ENCODE results near the gene KCND3. TPM values are rescaled to one million over a fixed set of nuclear protein-coding genes. Genes with fewer than 3 reads are reported as not detected.

KCND3 gene
- total RNA-seq, 1 donor from 2014 or later: 3.7 TPM

- Mint-ChIP-seq H3K4me3 (ENCODE audit: unreplicated experiment) (no peak overlapping the region), H3K36me3 (ENCODE audit: unreplicated experiment) (peaks cover 4% of the 10 kb centered on the region), H3K27ac (ENCODE audit: unreplicated experiment) (no peak overlapping the region), H3K4me1 (ENCODE audit: low read depth, unreplicated experiment) (peaks cover 6% of the 10 kb centered on the region), H3K27me3 (ENCODE audit: unreplicated experiment) (peaks cover 8% of the 10 kb centered on the region), H3K9me3 (ENCODE audit: unreplicated experiment) (peaks cover 1% of the 10 kb centered on the region)
- DNase-seq: no peak
- TF ChIP-seq, protein P1, sequence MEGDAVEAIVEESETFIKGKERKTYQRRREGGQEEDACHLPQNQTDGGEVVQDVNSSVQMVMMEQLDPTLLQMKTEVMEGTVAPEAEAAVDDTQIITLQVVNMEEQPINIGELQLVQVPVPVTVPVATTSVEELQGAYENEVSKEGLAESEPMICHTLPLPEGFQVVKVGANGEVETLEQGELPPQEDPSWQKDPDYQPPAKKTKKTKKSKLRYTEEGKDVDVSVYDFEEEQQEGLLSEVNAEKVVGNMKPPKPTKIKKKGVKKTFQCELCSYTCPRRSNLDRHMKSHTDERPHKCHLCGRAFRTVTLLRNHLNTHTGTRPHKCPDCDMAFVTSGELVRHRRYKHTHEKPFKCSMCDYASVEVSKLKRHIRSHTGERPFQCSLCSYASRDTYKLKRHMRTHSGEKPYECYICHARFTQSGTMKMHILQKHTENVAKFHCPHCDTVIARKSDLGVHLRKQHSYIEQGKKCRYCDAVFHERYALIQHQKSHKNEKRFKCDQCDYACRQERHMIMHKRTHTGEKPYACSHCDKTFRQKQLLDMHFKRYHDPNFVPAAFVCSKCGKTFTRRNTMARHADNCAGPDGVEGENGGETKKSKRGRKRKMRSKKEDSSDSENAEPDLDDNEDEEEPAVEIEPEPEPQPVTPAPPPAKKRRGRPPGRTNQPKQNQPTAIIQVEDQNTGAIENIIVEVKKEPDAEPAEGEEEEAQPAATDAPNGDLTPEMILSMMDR (IDR thresholded peaks at IDR 0.05; ENCODE audit: partially characterized antibody, unreplicated experiment): no peak
Observed at GRCh38 chr1:111927652-111928051, 61.8 kb downstream of the KCND3 start.

DNA sequence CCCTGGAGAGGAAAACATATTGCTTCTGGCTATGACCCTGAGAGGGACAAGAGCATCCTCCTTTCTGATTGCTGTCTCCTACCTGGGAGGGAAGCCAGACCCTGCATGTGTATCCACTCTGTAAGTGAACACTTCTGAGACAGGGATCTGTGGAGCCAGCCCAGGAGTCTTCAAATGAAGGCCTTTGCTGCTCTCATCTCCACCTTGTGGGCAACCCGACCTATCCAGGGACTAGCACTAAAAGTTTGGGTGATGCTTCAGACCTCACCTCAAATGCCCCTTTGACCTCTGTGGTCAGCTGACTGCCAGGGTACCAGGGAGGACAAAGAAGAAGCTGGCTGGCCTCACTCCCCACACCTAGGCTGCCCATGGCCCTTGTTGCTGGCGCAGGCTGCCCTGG is 64.7 kb downstream of the KCND3 start:
- peaks cover 6% of the 10 kb centered on the region for H3K27me3 Mint-ChIP-seq (ENCODE audit: unreplicated experiment)
- H3K4me3 Mint-ChIP-seq (ENCODE audit: unreplicated experiment): no peak overlapping the region
- H3K27ac Mint-ChIP-seq (ENCODE audit: unreplicated experiment): no peak overlapping the region
- peaks cover 4% of the 10 kb centered on the region for H3K36me3 Mint-ChIP-seq (ENCODE audit: unreplicated experiment)
- peaks cover 16% of the 10 kb centered on the region for H3K4me1 Mint-ChIP-seq (ENCODE audit: low read depth, unreplicated experiment)
- no peak for DNase-seq
- H3K9me3 Mint-ChIP-seq (ENCODE audit: unreplicated experiment): peaks cover 1% of the 10 kb centered on the region
- TF ChIP-seq, protein P1 (IDR thresholded peaks at IDR 0.05; ENCODE audit: partially characterized antibody, unreplicated experiment): no peak

DNA sequence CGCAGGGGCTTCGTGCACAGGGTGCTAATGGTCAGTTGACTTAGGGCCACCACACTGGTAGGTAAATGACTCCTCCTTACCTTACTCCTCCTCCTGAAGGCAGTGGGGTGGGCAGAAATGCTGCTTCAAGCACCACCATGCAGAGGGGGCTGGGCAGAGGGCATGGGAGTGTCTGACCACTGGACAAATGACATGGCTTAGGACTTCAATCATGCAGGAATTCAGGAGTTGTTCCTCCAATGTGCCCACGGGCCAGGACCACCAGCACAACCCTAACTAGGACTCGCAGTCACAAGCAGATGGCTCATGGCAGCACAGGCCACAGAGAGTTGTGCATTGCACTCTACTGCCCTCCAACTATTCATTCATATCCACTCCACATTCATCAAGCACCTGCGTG is 65.7 kb downstream of the KCND3 start:
- Mint-ChIP-seq H3K27me3 (ENCODE audit: unreplicated experiment) (peaks cover 9% of the 10 kb centered on the region), H3K4me1 (ENCODE audit: low read depth, unreplicated experiment) (peaks cover 16% of the 10 kb centered on the region), H3K9me3 (ENCODE audit: unreplicated experiment) (peaks cover 1% of the 10 kb centered on the region), H3K4me3 (ENCODE audit: unreplicated experiment) (no peak overlapping the region), H3K27ac (ENCODE audit: unreplicated experiment) (no peak overlapping the region), H3K36me3 (ENCODE audit: unreplicated experiment) (peaks cover 4% of the 10 kb centered on the region)
- DNase-seq: no peak
- TF ChIP-seq, protein P1 (IDR thresholded peaks at IDR 0.05; ENCODE audit: partially characterized antibody, unreplicated experiment): no peak

DNA sequence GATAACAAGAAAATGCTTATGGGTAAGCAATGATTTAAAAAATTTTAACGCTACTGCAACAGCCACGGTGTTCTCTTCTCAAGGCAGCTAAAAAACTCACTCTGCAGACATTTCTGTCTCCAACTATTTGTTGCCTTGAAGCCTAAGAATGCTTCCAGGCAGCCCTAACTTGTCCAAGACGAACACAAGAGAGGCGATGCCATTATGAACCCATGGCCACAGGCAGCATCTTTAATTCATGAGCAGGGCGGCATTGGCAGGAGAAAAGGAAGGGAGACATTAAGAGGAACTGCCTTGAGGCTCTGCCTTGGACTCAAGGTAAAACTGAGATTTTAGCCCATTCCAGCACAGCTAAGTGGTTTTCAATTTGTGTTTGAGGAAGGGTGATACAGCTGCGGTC is 67.5 kb downstream of the KCND3 start:
- Mint-ChIP-seq H3K27me3 (ENCODE audit: unreplicated experiment) (peaks cover 5% of the 10 kb centered on the region), H3K4me3 (ENCODE audit: unreplicated experiment) (no peak overlapping the region), H3K27ac (ENCODE audit: unreplicated experiment) (no peak overlapping the region), H3K36me3 (ENCODE audit: unreplicated experiment) (no peaks in the 10 kb centered on the region), H3K9me3 (ENCODE audit: unreplicated experiment) (no peaks in the 10 kb centered on the region), H3K4me1 (ENCODE audit: low read depth, unreplicated experiment) (peaks cover 16% of the 10 kb centered on the region)
- DNase-seq: no peak
- TF ChIP-seq, protein P1 (IDR thresholded peaks at IDR 0.05; ENCODE audit: partially characterized antibody, unreplicated experiment): no peak

GRCh38 chr1:111920221-111921024 is 69.0 kb downstream of the KCND3 start:
- no peak overlapping the region for H3K27ac Mint-ChIP-seq (ENCODE audit: unreplicated experiment)
- no peaks in the 10 kb centered on the region for H3K36me3 Mint-ChIP-seq (ENCODE audit: unreplicated experiment)
- H3K9me3 Mint-ChIP-seq (ENCODE audit: unreplicated experiment): no peaks in the 10 kb centered on the region
- TF ChIP-seq, protein P1 (IDR thresholded peaks at IDR 0.05; ENCODE audit: partially characterized antibody, unreplicated experiment): no peak
- peaks cover 5% of the 10 kb centered on the region for H3K27me3 Mint-ChIP-seq (ENCODE audit: unreplicated experiment)
- peaks cover 14% of the 10 kb centered on the region for H3K4me1 Mint-ChIP-seq (ENCODE audit: low read depth, unreplicated experiment)
- H3K4me3 Mint-ChIP-seq (ENCODE audit: unreplicated experiment): peak overlapping the region; percentile 40
- DNase-seq: no peak
